Endometrial microvascular endothelial cells (primary cell): Measurements from ENCODE around the gene ERGIC1. TPM values are rescaled to one million over a fixed set of nuclear protein-coding genes. Genes with fewer than 3 reads are reported as not detected.
"Not testable (repeated sequence)": the region's sequence is repeated elsewhere in the genome, so short reads cannot be mapped to it uniquely, and the experiment has no call there.

Experiments used
- in situ Hi-C: cut with HindIII; loops from 2 replicates; pipeline ENCODE4 v1.10.0; 2017; ENCODE audit warnings: low sequenced_read_pairs, low pct_unique_long_range_greater_than_20kb; ENCODE audit errors: inconsistent ontology term
- total RNA-seq: library from RNA; depleted of rRNA; stranded (reverse); fragments of >200 nt; gene quantifications from one replicate; pipeline ENCODE4 v1.2.3, GENCODE V29; 2015; ENCODE audit errors: inconsistent ontology term

The ERGIC1 gene
- total RNA-seq, 1 donor from 2014 or later, result 129 TPM

- in situ Hi-C loops, result no loop called here
These were observed 21.7 kb downstream of the ERGIC1 start for GRCh38 chr5:172855597-172856292.

GRCh38 chr5:172856336-172856735 lies 22.3 kb downstream of the ERGIC1 start:
- in situ Hi-C loops, result no loop called here

GRCh38 chr5:172857982-172858381 lies 23.9 kb downstream of the ERGIC1 start:
- in situ Hi-C loops, result no loop called here

GRCh38 chr5:172858511-172858989 lies 24.5 kb downstream of the ERGIC1 start:
- in situ Hi-C loops, result no loop called here

- in situ Hi-C loops, result no loop called here
These were observed 25.1 kb downstream of the ERGIC1 start for GRCh38 chr5:172858990-172859811.

- in situ Hi-C loops, result no loop called here
These were observed 25.9 kb downstream of the ERGIC1 start for GRCh38 chr5:172859966-172860365.

- in situ Hi-C loops, result no loop called here
These were observed 26.7 kb downstream of the ERGIC1 start for GRCh38 chr5:172860520-172861443.

- in situ Hi-C loops, result no loop called here
These were observed 27.4 kb downstream of the ERGIC1 start for GRCh38 chr5:172861461-172861860.

GRCh38 chr5:172862165-172862801 lies 28.2 kb downstream of the ERGIC1 start:
- in situ Hi-C loops, result no loop called here

GRCh38 chr5:172864171-172864570 lies 30.1 kb downstream of the ERGIC1 start:
- in situ Hi-C loops, result not testable (repeated sequence)

GRCh38 chr5:172864747-172865146 lies 30.7 kb downstream of the ERGIC1 start:
- in situ Hi-C loops, result no loop called here

- in situ Hi-C loops, result no loop called here
These were observed 32.3 kb downstream of the ERGIC1 start for GRCh38 chr5:172866378-172866777.

- in situ Hi-C loops, result no loop called here
These were observed 33.0 kb downstream of the ERGIC1 start for GRCh38 chr5:172866802-172867748.

GRCh38 chr5:172867761-172868435 lies 33.8 kb downstream of the ERGIC1 start:
- in situ Hi-C loops, result no loop called here

- in situ Hi-C loops, result no loop called here
These were observed 34.4 kb downstream of the ERGIC1 start for GRCh38 chr5:172868436-172868923.

- in situ Hi-C loops, result no loop called here
These were observed 35.0 kb downstream of the ERGIC1 start for GRCh38 chr5:172868924-172869591.
